IMR-90 (cell line): Measurements from ENCODE around the gene KCNMA1. TPM values are rescaled to one million over a fixed set of nuclear protein-coding genes. Genes with fewer than 3 reads are reported as not detected.

ENCODE experiments used
- ATAC-seq: fragments of 200-7000 bp; cut with Tn5 transposase; 2 replicates; pipeline ENCODE4 v1.9.1; 2020; ENCODE audit warnings: low read depth, mild to moderate bottlenecking, moderate library complexity
- BruUV-seq: library from RNA; stranded (reverse); fragments of 400-500 nt; replicated peaks from 2 replicates; lab custom pipeline; 2021; lab: Mats Ljungman, UMichigan
- CTCF ChIA-PET: fragments of 300-600 bp; formaldehyde crosslinking; extraction: SDS; loops from one replicate; lab custom pipeline; 2021; ENCODE audit warnings: antibody characterized with exemption; lab: Yijun Ruan, JAX
- POLR2A ChIA-PET: fragments of 300-600 bp; sonication (Branson Sonifier 250); formaldehyde crosslinking; loops from one replicate; lab custom pipeline; 2022; ENCODE audit warnings: antibody characterized with exemption; ENCODE audit not compliant: unreplicated experiment; lab: Charles Lee
- DNase-seq: peaks from one replicate; pipeline ENCODE4 v3.0.0; 2013
- H2AFZ ChIP-seq: replicated peaks from 2 replicates; pipeline ENCODE3; 2013; ENCODE audit warnings: low read length, mild to moderate bottlenecking; ENCODE audit not compliant: poor library complexity
- H2AK5ac ChIP-seq: 2 replicates; pipeline ENCODE4 v1.6.1; 2013; ENCODE audit warnings: low read depth, low read length, inconsistent platforms
- H2AK9ac ChIP-seq: replicated peaks from 2 replicates; pipeline ENCODE3; 2013; ENCODE audit warnings: mild to moderate bottlenecking, low read depth, low read length, moderate library complexity; ENCODE audit not compliant: poor library complexity
- H2BK120ac ChIP-seq: 2 replicates; pipeline ENCODE4 v1.6.1; 2013; ENCODE audit warnings: low read depth, low read length, inconsistent platforms
- H2BK15ac ChIP-seq: 3 replicates; pipeline ENCODE4 v1.6.1; 2013; ENCODE audit warnings: low read depth, low read length, inconsistent platforms
- H2BK20ac ChIP-seq: 2 replicates; pipeline ENCODE4 v1.6.1; 2013; ENCODE audit warnings: low read depth, mild to moderate bottlenecking, inconsistent platforms, low read length, moderate library complexity
- H2BK5ac ChIP-seq: 2 replicates; pipeline ENCODE4 v1.6.1; 2013; ENCODE audit warnings: mild to moderate bottlenecking, low read depth, low read length, inconsistent platforms; ENCODE audit not compliant: poor library complexity, severe bottlenecking
- H3K14ac ChIP-seq: replicated peaks from 2 replicates; pipeline ENCODE4 v1.6.1; 2013; ENCODE audit warnings: low read depth, low read length, inconsistent platforms
- H3K18ac ChIP-seq: 2 replicates; pipeline ENCODE4 v1.6.1; 2013; ENCODE audit warnings: low read depth, low read length, control low read depth
- H3K23ac ChIP-seq: 2 replicates; pipeline ENCODE4 v1.6.1; 2013; ENCODE audit warnings: low read depth, low read length, inconsistent platforms
- H3K27ac ChIP-seq: 2 replicates; pipeline ENCODE4 v1.5.1; 2013; ENCODE audit warnings: mild to moderate bottlenecking, control low read depth, low read length; ENCODE audit not compliant: insufficient read depth
- H3K27me3 ChIP-seq: 2 replicates; pipeline ENCODE4 v1.6.1; 2013; ENCODE audit warnings: low read length; ENCODE audit not compliant: control insufficient read depth, insufficient read depth
- H3K36me3 ChIP-seq: 2 replicates; pipeline ENCODE4 v1.6.1; 2013; ENCODE audit warnings: low read length, mixed read lengths; ENCODE audit not compliant: control insufficient read depth, insufficient read depth
- H3K4ac ChIP-seq: 2 replicates; pipeline ENCODE4 v1.6.1; 2013; ENCODE audit warnings: low read depth, low read length, inconsistent platforms
- H3K4me1 ChIP-seq: 2 replicates; pipeline ENCODE4 v1.6.1; 2013; ENCODE audit warnings: low read length, mixed read lengths; ENCODE audit not compliant: control insufficient read depth, insufficient read depth
- H3K4me2 ChIP-seq: 2 replicates; pipeline ENCODE4 v1.6.1; 2013; ENCODE audit warnings: low read depth, mild to moderate bottlenecking, control low read depth, low read length, moderate library complexity
- H3K4me3 ChIP-seq: 2 replicates; pipeline ENCODE4 v1.5.1; 2013; ENCODE audit warnings: low read depth, mild to moderate bottlenecking, control low read depth, low read length, moderate library complexity; ENCODE audit not compliant: insufficient read depth
- H3K56ac ChIP-seq: 2 replicates; pipeline ENCODE4 v1.6.1; 2013; ENCODE audit warnings: low read length, inconsistent platforms; ENCODE audit not compliant: insufficient read depth; ENCODE audit errors: extremely low read depth
- H3K79me1 ChIP-seq, 2 experiments: 2 replicates each; pipeline ENCODE4 v1.6.1; 2013; ENCODE audit warnings: low read length in 2 of 2, inconsistent platforms in 1 of 2, low read depth in 1 of 2
- H3K9ac ChIP-seq: 2 replicates; pipeline ENCODE4 v1.6.1; 2013; ENCODE audit warnings: low read depth, low read length, control low read depth
- H3K9me1 ChIP-seq: 2 replicates; pipeline ENCODE4 v1.6.1; 2013; ENCODE audit warnings: low read length, inconsistent platforms; ENCODE audit not compliant: insufficient read depth
- H3K9me3 ChIP-seq: 2 replicates; pipeline ENCODE4 v1.6.1; 2013; ENCODE audit warnings: low read length; ENCODE audit not compliant: control insufficient read depth, insufficient read depth
- H4K20me1 ChIP-seq: 2 replicates; pipeline ENCODE4 v1.6.1; 2013; ENCODE audit warnings: low read length, inconsistent platforms; ENCODE audit not compliant: insufficient read depth
- H4K5ac ChIP-seq: 2 replicates; pipeline ENCODE4 v1.6.1; 2013; ENCODE audit warnings: mild to moderate bottlenecking, low read depth, low read length, control low read depth
- H4K8ac ChIP-seq, 2 experiments: 2 replicates each; pipeline ENCODE4 v1.6.1; 2013; ENCODE audit warnings: low read depth in 2 of 2, low read length in 2 of 2, control low read depth in 1 of 2, inconsistent platforms in 1 of 2
- H4K91ac ChIP-seq: 2 replicates; pipeline ENCODE4 v1.6.1; 2013; ENCODE audit warnings: low read depth, low read length, inconsistent platforms; ENCODE audit not compliant: insufficient read depth
- BHLHE40 ChIP-seq: fragments of 150-350 bp; IDR thresholded peaks from 2 replicates; pipeline ENCODE4 v1.6.1; 2016; ENCODE audit warnings: mild to moderate bottlenecking, low read depth, low read length
- CHD1 ChIP-seq: IDR thresholded peaks from 2 replicates; pipeline ENCODE4 v1.6.1; 2012; ENCODE audit warnings: low read depth, low read length, improper control_type of control experiment
- ELK1 ChIP-seq: fragments of 150-350 bp; IDR thresholded peaks from 2 replicates; pipeline ENCODE4 v1.6.1; 2016; ENCODE audit warnings: low read depth, mild to moderate bottlenecking, low read length, moderate library complexity, borderline replicate concordance
- MAZ ChIP-seq: IDR thresholded peaks from 2 replicates; pipeline ENCODE4 v1.6.1; 2012; ENCODE audit warnings: low read depth, mild to moderate bottlenecking, low read length, improper control_type of control experiment, moderate library complexity, borderline replicate concordance
- NFE2L2 ChIP-seq: fragments of 150-350 bp; IDR thresholded peaks from 2 replicates; pipeline ENCODE4 v1.6.1; 2016; ENCODE audit warnings: low read depth, mild to moderate bottlenecking, low read length
- POLR2A ChIP-seq: IDR thresholded peaks from 2 replicates; pipeline ENCODE4 v1.6.1; 2012; ENCODE audit warnings: mild to moderate bottlenecking, low read depth, low read length
- RCOR1 ChIP-seq: IDR thresholded peaks from 2 replicates; pipeline ENCODE4 v1.6.1; 2012; ENCODE audit warnings: mild to moderate bottlenecking, low read length, improper control_type of control experiment; ENCODE audit not compliant: insufficient replicate concordance
- RFX5 ChIP-seq: IDR thresholded peaks from 2 replicates; pipeline ENCODE4 v1.8.0; 2012; ENCODE audit warnings: low read depth, mild to moderate bottlenecking, low read length, moderate library complexity
- SMC3 ChIP-seq: fragments of 150-350 bp; IDR thresholded peaks from 2 replicates; pipeline ENCODE4 v1.6.1; 2016; ENCODE audit warnings: low read depth, mild to moderate bottlenecking, antibody characterized with exemption, low read length, moderate library complexity
- USF2 ChIP-seq: fragments of 150-350 bp; IDR thresholded peaks from 2 replicates; pipeline ENCODE4 v1.6.1; 2017; ENCODE audit warnings: mild to moderate bottlenecking, antibody characterized with exemption, low read length, low read depth
- WGBS, 2 experiments: methylation state at CpG; one replicate each; pipeline versions ENCODE4 v1.1.5 to v1.1.7; 2013; ENCODE audit warnings: missing lambda C conversion rate in 2 of 2; ENCODE audit not compliant: insufficient read length in 1 of 2; ENCODE audit errors: extremely low coverage in 2 of 2; 5-methylcytosine and 5-hydroxymethylcytosine counted together
- dilution Hi-C: fragments of 300-500 bp; cut with HindIII; formaldehyde crosslinking; loops from one replicate; pipeline ENCODE4 v1.14.3; 2018; ENCODE audit warnings: low sequenced_read_pairs; ENCODE audit not compliant: unreplicated experiment
- in situ Hi-C: fragments of 300-500 bp; cut with MboI; formaldehyde crosslinking; loops from 3 replicates; pipeline ENCODE4 v1.14.3; 2019; ENCODE audit warnings: low sequenced_read_pairs, inconsistent platforms, mixed read lengths
- intact Hi-C: fragments of 100-400 bp; cut with micrococcal nuclease; formaldehyde crosslinking; loops from 2 replicates; pipeline ENCODE4 v1.10.0; 2022
- polyA plus RNA-seq, 3 experiments: library from polyadenylated mRNA; depleted of rRNA; stranded (reverse); fragments of >200 nt; gene quantifications; 2 replicates each; pipeline ENCODE4 v1.2.3, GENCODE V29; 2012; ENCODE audit warnings: low replicate concordance in 1 of 3
- total RNA-seq: library from RNA; depleted of rRNA; stranded (reverse); fragments of >200 nt; gene quantifications from 2 replicates; pipeline ENCODE4 v1.2.3, GENCODE V29; 2012

KCNMA1 gene
- total and polyA plus RNA-seq, 2 of the 4 experiments (the other 2 are of a cell fraction): 25.6 to 29.6 TPM

GRCh38 chr10:77029777-77030717 is 607.6 kb downstream of the KCNMA1 start (continued):
- TF ChIP-seq RCOR1: no peak
- TF ChIP-seq POLR2A: no peak
- TF ChIP-seq SMC3: no peak

- no peak overlapping the region for H3K27ac ChIP-seq
- no peak overlapping the region for H3K4ac ChIP-seq
- no peak overlapping the region for H2AK5ac ChIP-seq
- H2BK5ac ChIP-seq: no peak overlapping the region
- no peak overlapping the region for H3K23ac ChIP-seq
- peaks cover 3% of the 10 kb centered on the region; the same call in 1 of the 2 replicates for H3K4me1 ChIP-seq
- ChIA-PET POLR2A (no interaction called here), CTCF (interaction anchor here (1.5 kb wide), 1 partner anchor 24 kb away, joined by 4 read pairs; no protein-coding TSS in a partner anchor)
- ATAC-seq: no peak
- H2BK20ac ChIP-seq: no peak overlapping the region
- H3K4me2 ChIP-seq: no peak overlapping the region
- H3K9me3 ChIP-seq: no peaks in the 10 kb centered on the region
- H3K4me3 ChIP-seq: no peak overlapping the region
- H2AK9ac ChIP-seq: no peak overlapping the region
- no peaks in the 10 kb centered on the region for H4K20me1 ChIP-seq
- no peaks in the 10 kb centered on the region for H3K36me3 ChIP-seq
- H4K91ac ChIP-seq: no peak overlapping the region
- no peak overlapping the region for H2BK15ac ChIP-seq
- H3K56ac ChIP-seq: no peak overlapping the region
- dilution Hi-C loops (no loop called here), in situ Hi-C loops (no loop called here), intact Hi-C loops (no loop called here)
- no peak overlapping the region for H2BK120ac ChIP-seq
- no peak overlapping the region for H3K9ac ChIP-seq
- BruUV-seq: no TSS peak
- TF ChIP-seq BHLHE40: no peak
- TF ChIP-seq MAZ: no peak
- no peak for TF ChIP-seq CHD1
- no peak for TF ChIP-seq ELK1
- no peak for TF ChIP-seq SMC3
- no peak for TF ChIP-seq USF2
- TF ChIP-seq RFX5: no peak
- TF ChIP-seq NFE2L2: no peak
- H3K79me1 ChIP-seq: no peaks in the 10 kb centered on the region
- WGBS, 2 experiments: no CpG with 5 or more reads among the region's 6 CpGs
- no peaks in the 10 kb centered on the region for H3K27me3 ChIP-seq
- no peak for DNase-seq
- no peak overlapping the region for H4K5ac ChIP-seq
- H3K14ac ChIP-seq: no peak overlapping the region
- H4K8ac ChIP-seq: no peak overlapping the region
- no peak overlapping the region for H3K18ac ChIP-seq
- peaks cover 6% of the 10 kb centered on the region; the same call in 1 of the 2 replicates for H3K9me1 ChIP-seq
- H2AFZ ChIP-seq: no peak overlapping the region
Observed at GRCh38 chr10:77028042-77028441, 609.6 kb downstream of the KCNMA1 start.
